ENCODE results near the gene ZCCHC18. TPM values are rescaled to one million over a fixed set of nuclear protein-coding genes. Genes with fewer than 3 reads are reported as not detected.

ZCCHC18 gene
- total RNA-seq, 4 donors from 2014 or later: 0.95 TPM; not detected in 3

- 52 to 63% methylated on average over 2 of the region's 2 CpGs for WGBS, 2 donors (ENCODE audit: low coverage in 1 of 2)
- DNase-seq: no peak
- H3K4me3 ChIP-seq: no peak overlapping the region
- in situ Hi-C loops (cut with MboI; ENCODE audit: low pct_ligation_motif_present in 1 of 4, low pct_unique_long_range_greater_than_20kb in 1 of 4, low sequenced_read_pairs in 3 of 4): loop anchor here in 3 of 4 donors (25.0 kb wide), 1 partner anchor 290 kb away; the partner anchor contains the start of gene RAB9B (in 3 of the 3)
- no peaks in the 10 kb centered on the region for H3K9me3 ChIP-seq
- no peaks in the 10 kb centered on the region for H3K27me3 ChIP-seq
- no peak overlapping the region for H3K27ac ChIP-seq
- intact Hi-C loops (cut with DNase I; ENCODE audit: low total_unique reads): no loop called here
- H3K4me1 ChIP-seq: no peaks in the 10 kb centered on the region
- no peaks in the 10 kb centered on the region for H3K36me3 ChIP-seq
- no peak for TF ChIP-seq CTCF (IDR thresholded peaks at IDR 0.05)
- no peak for TF ChIP-seq EP300 (IDR thresholded peaks at IDR 0.05; ENCODE audit: low read depth)
- TF ChIP-seq POLR2A (IDR thresholded peaks at IDR 0.05): no peak
- TF ChIP-seq POLR2AphosphoS5 (IDR thresholded peaks at IDR 0.05): no peak
Measured at GRCh38 chrX:104126856-104127255, 14.5 kb downstream of the ZCCHC18 start.

DNA sequence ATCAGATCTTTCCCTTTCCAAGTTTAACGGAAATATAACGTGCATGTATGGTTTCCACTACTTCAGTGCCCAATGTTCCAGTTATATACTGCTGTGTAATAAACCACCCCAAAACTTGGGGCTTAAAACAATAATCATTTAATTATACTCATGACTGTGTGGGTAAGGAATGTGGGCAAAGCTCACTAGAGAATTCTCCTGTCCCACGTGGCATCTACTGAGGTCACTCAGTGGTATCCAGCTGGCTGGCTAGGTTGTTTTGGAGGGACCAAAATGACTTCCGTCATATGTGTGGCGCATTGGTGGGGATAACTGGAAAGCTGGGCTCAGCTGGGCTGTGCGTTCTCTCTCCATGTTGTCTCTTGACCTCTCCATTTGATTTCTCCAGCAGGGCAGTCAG, 18.5 kb downstream of the ZCCHC18 start:
- WGBS, 2 donors (ENCODE audit: low coverage in 1 of 2): 78 to 100% methylated on average over 1 to 6 of the region's 6 CpGs
- no peaks in the 10 kb centered on the region for H3K4me1 ChIP-seq
- TF ChIP-seq CTCF (IDR thresholded peaks at IDR 0.05) (no peak), POLR2A (IDR thresholded peaks at IDR 0.05) (no peak), POLR2AphosphoS5 (IDR thresholded peaks at IDR 0.05) (no peak), EP300 (IDR thresholded peaks at IDR 0.05; ENCODE audit: low read depth) (no peak)
- H3K4me3 ChIP-seq: no peak overlapping the region
- no peaks in the 10 kb centered on the region for H3K36me3 ChIP-seq
- no peak for DNase-seq
- in situ Hi-C loops (cut with MboI; ENCODE audit: low pct_ligation_motif_present in 1 of 4, low pct_unique_long_range_greater_than_20kb in 1 of 4, low sequenced_read_pairs in 3 of 4): loop anchor here in 3 of 4 donors (25.0 kb wide), 1 partner anchor 294 kb away; the partner anchor contains the start of gene RAB9B (in 3 of the 3)
- H3K27ac ChIP-seq: no peak overlapping the region
- intact Hi-C loops (cut with DNase I; ENCODE audit: low total_unique reads): no loop called here
- no peaks in the 10 kb centered on the region for H3K27me3 ChIP-seq
- H3K9me3 ChIP-seq: no peaks in the 10 kb centered on the region

- no peaks in the 10 kb centered on the region for H3K36me3 ChIP-seq
- H3K4me1 ChIP-seq: no peaks in the 10 kb centered on the region
- no peak overlapping the region for H3K4me3 ChIP-seq
- no peak for TF ChIP-seq EP300 (IDR thresholded peaks at IDR 0.05; ENCODE audit: low read depth)
- no peak for TF ChIP-seq CTCF (IDR thresholded peaks at IDR 0.05)
- no peak for TF ChIP-seq POLR2AphosphoS5 (IDR thresholded peaks at IDR 0.05)
- TF ChIP-seq POLR2A (IDR thresholded peaks at IDR 0.05): no peak
- H3K27ac ChIP-seq: no peak overlapping the region
- no peak for DNase-seq
- intact Hi-C loops (cut with DNase I; ENCODE audit: low total_unique reads): no loop called here
- in situ Hi-C loops (cut with MboI; ENCODE audit: low pct_ligation_motif_present in 1 of 4, low pct_unique_long_range_greater_than_20kb in 1 of 4, low sequenced_read_pairs in 3 of 4): loop anchor here in 3 of 4 donors (25.0 kb wide), 1 partner anchor 297 kb away; the partner anchor contains the start of gene RAB9B (in 3 of the 3)
- 67 to 100% methylated on average over 2 to 5 of the region's 5 CpGs for WGBS, 2 donors (ENCODE audit: low coverage in 1 of 2)
- no peaks in the 10 kb centered on the region for H3K9me3 ChIP-seq
- no peaks in the 10 kb centered on the region for H3K27me3 ChIP-seq
Measured at GRCh38 chrX:104134583-104135261, 22.4 kb downstream of the ZCCHC18 start.

DNA sequence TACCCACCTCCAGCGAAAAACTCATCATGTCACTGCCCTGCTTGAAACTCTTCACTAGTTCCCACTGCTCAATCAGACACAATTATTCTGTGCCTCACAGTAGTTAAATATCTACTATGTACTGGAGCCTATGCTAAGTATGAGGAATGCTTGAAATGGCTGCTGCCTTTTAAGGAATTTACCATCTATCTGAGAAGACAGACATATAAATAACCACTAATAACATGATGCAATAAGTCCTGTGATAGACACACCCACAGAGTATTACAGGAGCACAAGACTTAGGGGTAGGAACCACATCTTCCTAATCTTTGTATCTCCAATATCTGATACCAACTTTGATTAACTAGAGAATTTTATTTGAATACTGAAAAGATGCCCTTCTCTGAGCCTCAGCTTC, 23.4 kb downstream of the ZCCHC18 start:
- DNase-seq: no peak
- 81% methylated on average over 1 of the region's 1 CpG; no CpG with 5 or more reads in 1 of the 2 donors for WGBS, 2 donors (ENCODE audit: low coverage in 1 of 2)
- no peaks in the 10 kb centered on the region for H3K36me3 ChIP-seq
- H3K27me3 ChIP-seq: no peaks in the 10 kb centered on the region
- TF ChIP-seq EP300 (IDR thresholded peaks at IDR 0.05; ENCODE audit: low read depth): no peak
- TF ChIP-seq POLR2A (IDR thresholded peaks at IDR 0.05): no peak
- no peak for TF ChIP-seq POLR2AphosphoS5 (IDR thresholded peaks at IDR 0.05)
- no peak for TF ChIP-seq CTCF (IDR thresholded peaks at IDR 0.05)
- H3K9me3 ChIP-seq: no peaks in the 10 kb centered on the region
- no peak overlapping the region for H3K4me3 ChIP-seq
- in situ Hi-C loops (cut with MboI; ENCODE audit: low pct_ligation_motif_present in 1 of 4, low pct_unique_long_range_greater_than_20kb in 1 of 4, low sequenced_read_pairs in 3 of 4) (loop anchor here in 3 of 4 donors (25.0 kb wide), 1 partner anchor 298 kb away; the partner anchor contains the start of gene RAB9B (in 3 of the 3)), intact Hi-C loops (cut with DNase I; ENCODE audit: low total_unique reads) (no loop called here)
- no peaks in the 10 kb centered on the region for H3K4me1 ChIP-seq
- H3K27ac ChIP-seq: no peak overlapping the region
